Amygdala (tissue), 56 donors: ENCODE data around the gene PRRG2.
"Not testable (repeated sequence)": the region's sequence is repeated elsewhere in the genome, so short reads cannot be mapped to it uniquely, and the experiment has no call there.

ENCODE experiments used
- DNase-seq, 56 donors: peaks; one replicate each; lab custom pipeline; 2025; lab: John Stamatoyannopoulos, UW

PRRG2 gene

DNA sequence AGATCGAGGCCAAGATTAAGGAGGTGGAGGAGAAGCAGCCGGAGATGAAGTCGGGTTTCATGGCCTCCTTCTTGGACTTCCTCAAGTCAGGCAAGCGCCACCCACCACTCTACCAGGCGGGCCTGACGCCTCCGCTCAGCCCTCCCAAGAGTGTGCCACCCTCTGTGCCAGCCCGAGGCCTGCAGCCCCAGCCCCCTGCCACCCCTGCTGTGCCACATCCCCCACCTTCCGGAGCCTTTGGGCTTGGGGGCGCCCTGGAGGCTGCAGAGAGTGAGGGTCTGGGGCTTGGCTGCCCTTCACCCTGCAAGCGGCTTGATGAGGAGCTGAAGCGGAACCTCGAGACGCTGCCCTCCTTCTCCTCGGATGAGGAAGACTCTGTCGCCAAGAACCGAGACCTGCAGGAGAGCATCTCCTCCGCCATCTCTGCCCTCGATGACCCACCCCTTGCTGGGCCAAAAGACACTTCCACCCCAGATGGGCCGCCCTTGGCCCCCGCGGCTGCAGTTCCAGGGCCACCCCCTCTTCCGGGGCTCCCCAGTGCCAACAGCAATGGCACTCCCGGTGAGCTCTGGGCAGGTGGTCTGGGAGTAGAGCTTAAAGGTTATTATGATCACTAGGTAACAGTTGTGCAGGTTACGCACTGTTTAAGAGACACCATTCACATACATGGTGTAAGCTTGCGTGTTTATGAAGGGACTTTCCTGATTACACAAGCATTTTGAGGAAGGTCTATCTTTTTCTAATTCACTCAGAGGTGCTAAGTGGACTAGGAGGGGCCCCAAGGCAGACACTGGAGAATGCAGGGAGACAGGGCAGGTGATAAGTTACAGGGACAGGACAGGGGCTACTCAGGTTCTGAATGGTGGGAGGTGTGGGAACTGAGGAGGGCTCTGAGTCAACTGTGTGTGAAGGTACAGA, 18.5 kb downstream of the PRRG2 start:
- no peak for DNase-seq

DNA sequence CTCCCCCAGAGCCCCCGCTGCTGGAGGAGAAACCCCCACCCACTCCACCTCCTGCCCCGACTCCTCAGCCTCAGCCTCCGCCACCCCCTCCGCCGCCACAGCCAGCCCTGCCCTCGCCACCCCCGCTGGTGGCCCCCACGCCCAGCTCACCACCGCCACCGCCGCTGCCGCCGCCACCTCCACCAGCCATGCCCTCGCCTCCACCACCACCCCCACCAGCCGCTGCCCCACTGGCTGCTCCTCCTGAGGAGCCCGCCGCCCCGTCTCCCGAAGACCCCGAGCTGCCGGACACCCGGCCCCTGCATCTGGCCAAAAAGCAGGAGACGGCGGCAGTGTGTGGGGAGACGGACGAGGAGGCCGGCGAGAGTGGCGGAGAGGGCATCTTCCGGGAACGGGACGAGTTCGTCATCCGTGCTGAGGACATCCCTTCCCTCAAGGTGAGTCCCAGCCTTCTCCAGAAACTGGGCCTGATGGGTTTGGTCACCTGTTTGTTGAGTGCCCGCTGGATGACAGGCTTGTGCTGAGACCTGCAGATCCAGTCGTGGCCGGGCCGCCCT, 20.4 kb downstream of the PRRG2 start:
- DNase-seq, result no peak

DNA sequence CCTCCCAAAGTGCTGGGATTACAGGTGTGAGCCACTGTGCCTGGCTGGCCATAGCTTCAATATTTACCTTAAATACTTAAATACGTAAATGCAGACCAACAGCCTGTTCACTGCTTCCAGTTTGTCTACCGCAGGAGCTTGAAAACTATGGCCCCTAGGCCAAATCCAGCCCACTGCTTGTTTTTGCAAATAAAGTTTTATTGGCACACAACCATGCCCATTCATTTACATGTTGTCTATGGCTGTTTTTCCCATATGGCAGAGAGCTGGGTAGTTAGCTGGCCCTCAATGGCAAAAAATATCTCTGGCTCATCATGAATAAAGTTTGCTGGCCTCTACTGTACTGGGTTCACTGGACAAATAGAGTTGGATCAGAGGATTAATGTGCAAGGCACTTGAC, 21.7 kb downstream of the PRRG2 start:
- no peak for DNase-seq

DNA sequence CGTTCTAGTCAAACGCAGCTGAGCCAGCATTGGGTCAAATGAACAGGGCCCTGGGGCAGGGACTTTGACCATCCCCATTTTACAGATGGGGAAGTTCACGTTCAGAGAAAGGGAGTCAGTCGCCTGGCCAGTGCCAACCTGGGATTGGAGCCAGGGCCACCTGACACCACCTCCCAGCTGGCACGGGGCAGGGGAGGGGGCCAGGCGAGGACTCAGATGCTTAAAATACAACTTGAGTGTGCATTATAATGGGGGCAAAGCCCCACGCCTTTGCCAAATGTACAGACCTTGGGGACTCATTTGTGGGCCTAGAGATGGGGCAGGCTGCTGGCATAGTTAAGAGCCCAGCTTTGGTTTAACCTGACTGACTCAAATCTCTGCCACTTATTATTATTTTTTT, 24.5 kb downstream of the PRRG2 start:
- no peak for DNase-seq

DNA sequence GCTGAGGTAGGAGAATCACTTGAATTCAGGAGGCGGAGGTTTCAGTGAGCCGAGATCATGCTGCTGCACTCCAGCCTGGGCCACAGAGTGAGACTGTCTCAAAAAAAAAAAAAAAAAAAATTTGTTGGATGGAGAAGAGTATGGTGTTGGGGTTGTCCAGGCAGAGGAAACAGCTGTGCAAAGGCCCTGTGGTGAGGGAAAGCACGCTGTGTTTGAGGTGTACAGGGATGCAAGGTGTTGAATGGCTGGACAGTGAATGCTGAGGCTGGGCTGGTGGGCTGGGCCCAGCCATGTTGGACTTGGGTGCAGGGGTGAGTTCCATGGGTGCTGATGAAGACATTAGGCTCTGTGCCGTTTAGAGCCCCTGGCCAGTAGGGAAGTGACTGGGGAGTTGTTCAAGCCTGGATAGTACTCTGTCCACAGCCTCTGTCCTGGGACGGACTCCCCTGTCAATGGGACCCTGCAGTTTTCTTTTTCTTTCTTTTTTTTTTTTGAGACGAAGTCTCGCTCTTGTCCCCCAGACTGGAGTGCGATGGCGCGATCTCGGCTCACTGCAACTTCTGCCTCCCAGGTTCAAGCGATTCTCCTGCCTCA, 28.5 kb downstream of the PRRG2 start:
- DNase-seq, result no peak

DNA sequence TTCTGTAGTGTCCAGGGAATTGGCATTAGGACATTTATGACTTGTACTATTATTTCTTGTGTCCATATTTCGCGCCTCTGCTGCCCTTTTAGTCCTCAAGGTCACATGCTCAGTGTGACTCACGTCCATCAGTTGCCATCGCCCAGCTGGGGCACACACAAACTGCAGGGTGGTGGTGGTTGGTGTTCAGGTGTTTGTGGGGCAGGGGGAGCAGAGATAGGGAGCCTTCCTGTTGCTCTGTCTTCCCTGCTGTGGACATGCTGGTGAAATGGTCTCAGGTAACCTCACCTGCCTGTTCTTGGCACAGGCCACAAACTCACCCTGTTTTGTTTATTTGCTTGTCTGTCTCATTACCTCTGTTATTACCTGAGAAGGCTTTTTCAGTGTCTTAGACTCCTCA, 32.3 kb downstream of the PRRG2 start:
- DNase-seq, result no peak

DNA sequence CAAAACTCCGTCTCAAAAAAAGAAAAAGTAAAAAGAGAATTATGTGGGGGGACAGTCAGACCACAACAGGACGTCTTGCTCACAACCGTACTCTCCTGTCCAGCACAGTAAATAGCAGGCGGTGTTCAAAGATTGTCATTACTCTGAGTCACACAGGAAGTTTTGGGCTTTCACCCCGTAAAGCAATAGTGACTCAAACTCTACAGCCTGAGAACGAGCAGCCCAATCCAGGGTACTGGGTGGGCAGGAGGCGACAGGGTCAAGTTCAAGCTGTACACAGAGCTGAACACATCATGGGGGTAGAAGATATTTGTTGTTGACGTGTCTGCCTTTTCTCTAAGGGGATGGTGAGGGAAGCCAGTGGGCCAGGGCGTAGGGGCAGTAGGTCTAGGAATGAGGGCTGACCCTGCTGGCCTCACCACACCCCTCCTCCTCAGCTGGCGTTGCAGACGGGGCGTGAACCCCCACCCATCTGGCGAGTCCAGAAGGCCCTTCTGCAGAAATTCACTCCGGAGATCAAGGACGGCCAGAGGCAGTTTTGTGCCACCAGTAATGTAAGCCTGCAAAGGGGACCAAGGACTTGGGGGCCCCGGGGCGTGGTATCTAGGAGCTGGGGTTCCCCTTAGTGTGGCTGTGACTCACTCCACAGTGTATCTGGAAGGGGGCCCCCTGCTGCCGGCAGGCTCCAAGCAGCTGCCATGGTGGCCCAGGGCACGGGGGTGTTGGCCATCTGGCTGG, 33.1 kb downstream of the PRRG2 start:
- DNase-seq, result no peak

DNA sequence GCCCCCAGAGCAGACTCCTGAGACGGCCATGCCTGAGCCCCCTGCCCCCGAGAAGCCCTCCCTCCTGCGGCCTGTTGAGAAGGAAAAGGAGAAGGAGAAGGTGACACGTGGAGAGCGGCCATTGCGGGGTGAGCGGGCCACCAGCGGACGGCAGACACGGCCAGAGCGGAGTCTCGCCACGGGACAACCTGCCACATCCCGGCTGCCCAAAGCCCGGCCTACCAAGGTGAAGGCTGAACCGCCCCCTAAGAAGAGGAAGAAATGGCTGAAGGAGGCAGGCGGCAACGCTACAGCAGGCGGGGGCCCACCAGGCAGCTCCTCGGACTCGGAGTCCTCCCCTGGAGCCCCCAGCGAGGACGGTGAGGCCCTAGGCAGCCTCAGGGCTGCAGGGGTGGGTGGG, 34.7 kb downstream of the PRRG2 start:
- no peak for DNase-seq

DNA sequence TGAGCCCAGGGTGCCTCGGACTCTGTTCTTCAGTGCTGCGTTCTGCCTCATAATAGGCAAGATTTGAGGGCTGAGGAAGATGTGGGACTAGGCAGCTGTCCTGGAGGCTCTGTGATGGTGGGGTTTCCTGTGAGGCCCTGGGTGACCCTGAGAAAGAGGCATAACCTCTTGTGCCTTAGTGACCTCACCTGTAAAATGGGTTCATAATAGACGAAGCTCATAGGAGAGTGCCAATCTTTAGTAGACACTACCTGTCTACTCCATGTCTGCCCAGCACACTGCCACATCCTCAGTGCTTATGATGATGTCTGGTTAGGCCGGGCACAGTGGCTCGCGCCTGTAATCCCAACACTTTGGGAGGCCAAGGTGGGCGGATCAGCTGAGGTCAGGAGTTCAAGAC, 35.4 kb downstream of the PRRG2 start:
- DNase-seq, result no peak

DNA sequence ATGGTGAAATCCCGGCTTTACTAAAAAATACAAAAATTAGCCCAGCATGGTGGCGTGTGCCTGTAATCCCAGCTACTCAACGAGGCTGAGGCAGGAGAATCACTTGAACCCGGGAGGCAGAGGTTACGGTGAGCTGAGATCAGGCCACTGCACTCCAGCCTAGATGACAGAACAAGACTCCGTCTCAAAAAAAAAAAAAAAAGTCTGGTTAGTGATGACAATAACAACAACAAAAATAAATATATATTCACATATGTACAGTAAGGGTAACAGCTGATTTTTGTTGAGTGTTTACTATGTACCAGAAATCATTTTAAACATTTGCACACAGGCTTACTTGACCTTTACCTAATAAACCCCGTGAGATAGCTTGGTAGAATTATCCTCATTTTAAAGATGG, 35.8 kb downstream of the PRRG2 start:
- DNase-seq, result no peak

DNA sequence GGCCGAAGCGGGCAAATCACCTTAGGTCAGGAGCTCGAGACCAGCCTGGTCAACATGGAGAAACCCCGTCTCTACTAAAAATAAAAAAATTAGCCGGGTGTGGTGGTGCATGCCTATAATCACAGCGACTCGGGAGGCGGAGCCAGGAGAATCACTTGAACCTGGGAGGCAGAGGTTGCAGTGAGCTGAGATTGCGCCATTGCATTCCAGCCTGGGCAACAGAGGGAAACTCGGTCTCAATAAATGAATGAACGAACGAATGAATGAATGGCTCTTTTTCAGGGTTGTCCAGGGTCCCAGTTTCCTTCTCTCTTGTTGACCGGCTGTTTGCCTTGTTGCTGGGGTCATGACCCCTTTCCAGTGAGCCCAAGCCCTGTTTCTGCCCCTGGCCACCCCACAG, 36.7 kb downstream of the PRRG2 start:
- not testable (repeated sequence) for DNase-seq

DNA sequence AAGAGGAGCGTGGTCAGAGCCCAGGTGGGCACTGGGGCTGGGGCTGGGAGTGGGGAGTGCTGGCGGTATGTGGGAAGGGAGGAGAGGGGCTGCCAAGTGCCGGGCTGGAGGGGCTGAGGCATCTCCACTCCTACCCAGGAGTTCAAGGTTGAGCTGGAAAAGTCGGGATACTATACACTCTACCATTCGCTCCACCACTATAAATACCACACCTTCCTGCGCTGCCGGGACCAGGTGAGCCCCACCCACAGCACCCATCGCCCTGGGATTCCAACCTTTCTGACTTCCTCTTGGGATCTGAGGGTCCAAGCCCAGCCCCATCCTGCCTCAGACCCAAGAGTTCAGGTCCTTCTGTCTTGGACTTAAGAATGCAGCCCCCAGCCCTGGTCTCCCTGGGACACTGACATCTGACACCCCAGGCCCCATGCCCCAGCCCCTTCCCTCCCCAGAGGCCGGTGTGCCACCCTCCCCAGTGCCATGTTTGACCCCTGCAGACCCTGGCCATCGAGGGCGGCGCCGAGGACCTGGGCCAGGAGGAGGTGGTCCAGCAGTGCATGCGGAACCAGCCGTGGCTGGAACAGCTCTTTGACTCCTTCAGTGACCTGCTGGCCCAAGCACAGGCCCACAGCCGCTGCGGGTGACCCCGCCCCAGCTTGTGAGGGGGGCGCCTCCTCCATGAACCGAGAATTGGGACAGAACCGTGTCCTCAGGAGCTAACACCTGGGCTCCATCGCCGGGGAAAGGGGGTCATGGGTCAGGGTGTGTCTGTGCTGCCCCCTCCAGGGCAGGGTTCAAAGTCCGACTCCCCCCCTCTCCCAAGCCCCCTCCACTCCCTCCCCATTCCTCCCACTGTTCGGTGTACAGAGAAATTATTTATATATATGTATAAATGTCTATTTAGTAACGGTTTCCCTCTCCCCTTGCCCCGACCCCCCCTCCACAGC, 44.1 kb downstream of the PRRG2 start:
- DNase-seq, result no peak

DNA sequence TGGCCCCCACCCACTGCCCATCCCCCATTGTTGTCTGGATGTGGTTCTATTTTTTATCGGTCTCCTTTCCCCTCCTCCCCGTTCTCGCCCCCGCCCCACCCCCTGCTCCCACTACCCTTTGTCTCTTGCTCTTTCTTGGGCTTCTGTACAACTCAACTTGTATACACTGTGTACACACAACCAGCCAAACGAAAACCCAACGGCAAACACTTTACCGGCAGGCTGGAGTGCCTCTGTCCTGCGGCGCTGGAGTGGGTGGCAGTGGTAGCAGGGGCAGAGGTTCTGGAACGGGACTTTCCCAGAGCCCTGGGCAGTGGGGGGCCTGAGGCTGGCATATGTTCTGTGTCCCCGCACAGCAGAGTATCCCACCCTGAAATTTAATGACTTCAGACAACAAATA, 45.1 kb downstream of the PRRG2 start:
- no peak for DNase-seq

DNA sequence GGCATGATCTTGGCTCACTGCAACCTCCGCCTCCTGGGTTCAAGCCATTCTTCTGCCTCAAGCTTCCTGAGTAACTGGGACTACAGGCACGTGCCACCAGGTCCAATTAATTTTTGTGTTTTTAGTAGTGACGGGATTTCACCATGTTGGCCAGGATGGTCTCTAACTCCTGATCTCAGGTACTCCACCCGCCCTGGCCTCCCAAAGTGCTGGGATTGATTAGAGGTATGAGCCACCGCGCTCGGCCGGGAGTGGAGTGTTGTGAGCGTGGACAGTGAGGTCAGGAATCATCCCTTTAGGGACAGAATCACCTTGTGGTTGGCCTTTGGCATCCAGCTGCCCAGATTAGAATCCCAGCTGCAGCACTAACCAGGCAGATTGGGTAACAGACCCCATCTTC, 48.5 kb downstream of the PRRG2 start:
- DNase-seq, result no peak

DNA sequence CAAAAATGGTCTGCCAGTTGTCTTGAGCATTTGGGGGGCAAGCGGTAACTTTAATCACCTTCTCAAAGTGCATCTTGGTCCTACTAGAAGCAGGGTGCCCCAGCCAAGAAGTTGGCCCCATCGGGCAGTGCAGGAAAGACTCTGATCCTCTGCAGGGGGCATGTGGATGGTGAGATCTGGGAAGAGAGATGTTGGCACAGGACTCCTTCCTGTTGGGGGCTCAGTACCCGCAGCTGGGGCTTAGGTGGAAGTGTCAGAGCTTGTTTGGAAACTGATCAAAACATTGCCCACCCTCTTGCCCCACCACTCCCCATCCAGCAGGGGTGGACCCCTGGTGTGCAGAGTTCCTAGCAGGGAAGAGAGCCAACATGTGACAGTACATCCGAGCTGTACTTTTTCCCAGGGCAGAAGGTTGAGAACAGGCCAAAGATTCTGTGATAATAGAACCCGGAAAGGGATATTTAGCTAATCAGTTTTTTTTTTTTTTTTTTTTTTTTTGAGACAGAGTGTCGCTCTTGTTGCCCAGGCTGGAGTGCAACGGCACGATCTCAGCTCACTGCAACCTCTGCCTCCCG, 50.0 kb downstream of the PRRG2 start:
- DNase-seq, result peak in 1 of 56 donors; percentile 18

DNA sequence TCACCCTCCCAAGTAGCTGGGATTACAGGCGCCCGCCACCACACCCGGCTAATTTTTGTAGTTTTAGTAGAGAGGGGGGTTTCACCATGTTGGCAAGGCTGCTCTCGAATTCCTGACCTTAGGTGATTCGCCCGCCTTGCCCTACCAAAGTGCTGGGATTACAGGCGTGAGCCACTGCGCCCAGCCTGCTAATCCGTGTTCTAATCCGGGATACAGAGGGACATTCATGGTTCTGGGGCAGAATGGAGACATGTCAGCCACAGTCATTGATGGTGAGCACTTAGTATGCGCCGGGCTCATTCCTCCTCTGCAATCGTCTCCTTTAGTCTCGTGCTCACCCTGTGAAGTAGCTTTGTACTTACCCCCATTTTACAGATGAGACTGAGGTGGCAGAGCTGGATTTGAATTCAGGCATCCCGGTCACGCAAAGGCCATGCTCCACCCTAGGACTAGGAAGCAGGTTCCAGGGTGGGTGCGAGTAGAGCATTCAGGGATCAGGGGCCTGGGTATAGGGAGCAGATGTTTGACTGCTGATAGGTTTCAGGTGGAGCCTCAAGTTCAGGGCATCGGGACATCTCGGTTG, 50.6 kb downstream of the PRRG2 start:
- no peak for DNase-seq

DNA sequence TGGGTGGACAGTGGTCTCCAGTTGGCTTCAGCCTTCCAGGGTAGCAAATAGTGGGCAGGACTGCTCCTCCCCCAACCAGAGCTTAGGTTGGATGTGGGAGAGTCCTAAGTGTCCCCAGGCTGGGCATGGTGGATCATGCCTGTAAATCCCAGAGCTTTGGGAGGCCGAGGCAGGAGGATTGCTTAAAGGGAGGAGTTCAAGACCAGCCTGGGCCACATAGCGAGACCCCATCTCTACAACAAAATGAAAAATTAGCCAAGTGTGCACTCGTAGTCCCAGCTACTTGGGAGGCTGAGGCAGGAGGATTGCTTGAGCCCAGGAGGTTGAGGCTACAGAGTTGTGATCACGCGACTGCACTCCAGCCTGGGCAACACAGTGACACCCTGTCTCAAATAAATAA, 51.5 kb downstream of the PRRG2 start:
- no peak for DNase-seq

DNA sequence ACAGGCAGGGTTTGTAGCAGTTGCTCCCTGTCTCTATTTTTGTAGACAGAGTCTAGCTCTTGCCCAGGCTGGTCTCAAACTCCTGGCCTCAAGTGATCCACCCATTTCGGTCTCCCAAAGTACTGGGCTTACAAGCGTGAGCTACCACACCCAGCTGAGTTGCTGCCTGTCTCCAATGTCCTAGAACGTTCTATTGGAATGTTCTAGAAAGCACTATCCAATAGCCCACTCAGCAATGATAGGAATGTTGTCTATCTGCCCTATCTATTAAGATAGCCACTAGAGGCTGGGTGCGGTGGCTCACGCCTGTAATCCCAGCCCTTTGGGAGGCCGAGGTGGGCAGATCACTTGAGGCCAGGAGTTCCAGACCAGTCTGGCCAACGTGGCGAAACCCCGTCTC, 52.2 kb downstream of the PRRG2 start:
- DNase-seq, result peak in 1 of 56 donors; percentile 39

DNA sequence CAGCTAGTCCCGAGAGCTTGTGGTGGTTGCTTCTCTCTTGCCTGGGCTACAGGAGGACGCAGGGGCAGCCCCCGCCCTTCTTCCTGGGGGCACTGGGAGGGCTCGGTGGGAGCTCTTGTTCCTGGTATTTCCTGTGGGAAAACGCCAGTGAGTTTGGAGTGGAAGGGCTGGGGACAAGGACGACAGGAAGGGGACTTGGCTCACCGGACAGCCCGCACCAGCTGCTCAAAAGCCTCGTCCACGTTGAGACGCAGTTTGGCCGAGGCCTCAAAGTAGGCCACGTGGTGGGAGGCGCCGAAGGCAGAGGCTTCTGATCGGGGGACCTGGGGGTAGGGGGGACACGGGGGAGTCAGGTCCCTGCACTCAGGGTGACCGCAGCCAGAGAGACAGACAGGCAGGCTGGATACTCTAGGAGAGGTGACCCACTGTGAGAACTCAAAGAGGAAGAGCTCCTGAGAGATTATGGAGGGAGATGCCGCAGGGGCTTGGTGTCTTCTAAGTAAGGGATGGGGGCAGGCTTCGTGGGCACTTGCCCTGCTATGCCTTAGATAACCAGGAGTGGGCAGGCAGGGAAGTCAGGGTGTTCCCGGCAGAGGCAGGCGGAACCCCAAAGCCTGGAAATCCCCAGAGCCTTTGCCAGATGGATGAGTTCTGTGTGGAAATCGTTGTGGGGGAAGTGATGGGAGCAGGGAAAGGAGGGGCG, 54.6 kb downstream of the PRRG2 start:
- DNase-seq, result no peak
